ENCODE results near the gene HS2ST1.

Gene HS2ST1

DNA sequence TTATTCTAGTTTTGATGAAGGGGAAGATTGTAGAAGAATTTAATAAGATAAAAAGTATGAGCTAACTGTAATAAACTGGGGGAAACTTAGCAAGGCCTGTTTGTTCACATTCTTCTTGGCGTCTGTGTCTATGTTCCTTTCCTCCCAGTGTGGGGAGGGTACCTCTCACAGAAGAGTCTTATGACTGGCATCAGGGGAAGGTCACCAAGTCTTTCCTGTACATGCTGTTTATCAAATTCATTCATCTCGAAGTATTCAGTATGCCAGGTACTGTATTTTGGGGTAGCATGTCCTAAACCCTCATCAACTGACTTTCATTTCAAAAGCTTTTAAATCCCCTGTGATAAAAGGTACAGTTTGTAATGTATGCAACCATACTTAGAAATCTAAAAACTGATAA is 78.4 kb downstream of the HS2ST1 start:
- no peak for TF ChIP-seq CTCF (IDR thresholded peaks at IDR 0.05; ENCODE audit: insufficient read depth, low read depth, low read length, missing control alignments)
- no peak for DNase-seq (ENCODE audit: low read depth)
- no peak overlapping the region for H3K4me3 ChIP-seq (ENCODE audit: low read depth, low read length)

DNA sequence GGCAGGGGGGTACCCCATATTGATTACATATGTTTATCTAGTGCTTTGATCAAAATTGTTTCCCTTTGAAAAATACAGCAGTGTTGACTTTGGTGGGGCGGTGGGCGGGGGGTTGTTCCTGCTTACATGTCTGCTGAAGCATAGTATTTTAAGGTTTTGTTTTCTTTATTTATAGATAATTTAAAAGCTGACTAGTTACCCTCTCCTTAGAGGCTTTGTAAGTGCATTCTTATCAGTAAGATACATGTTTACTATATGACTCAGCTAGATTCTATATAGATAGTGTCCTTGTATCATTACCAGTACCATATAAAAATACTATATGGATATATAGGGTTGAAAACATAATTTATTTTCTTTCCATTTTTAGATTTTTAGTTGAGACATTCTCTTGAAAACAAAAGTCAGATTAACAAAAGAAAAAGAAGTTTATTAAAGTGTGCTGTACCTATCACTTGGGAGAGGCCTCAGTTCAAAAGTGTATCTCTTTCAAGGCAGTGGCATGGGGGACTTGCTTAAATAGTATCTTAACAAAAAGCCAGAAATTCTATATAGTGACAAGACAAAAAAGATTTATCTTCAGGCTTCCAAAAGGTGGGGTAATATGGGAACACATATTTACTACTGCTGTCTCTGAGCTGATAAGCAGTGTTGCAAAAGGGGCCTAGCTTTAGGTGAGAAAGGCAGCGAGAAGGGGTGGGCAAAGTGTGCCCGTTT is 79.0 kb downstream of the HS2ST1 start:
- TF ChIP-seq CTCF (IDR thresholded peaks at IDR 0.05; ENCODE audit: insufficient read depth, low read depth, low read length, missing control alignments), result no peak
- no peak for DNase-seq (ENCODE audit: low read depth)
- no peak overlapping the region for H3K4me3 ChIP-seq (ENCODE audit: low read depth, low read length)

- TF ChIP-seq CTCF (IDR thresholded peaks at IDR 0.05; ENCODE audit: insufficient read depth, low read depth, low read length, missing control alignments), result no peak
- no peak overlapping the region for H3K4me3 ChIP-seq (ENCODE audit: low read depth, low read length)
- no peak for DNase-seq (ENCODE audit: low read depth)
Measured at GRCh38 chr1:86994061-86994460, 79.6 kb downstream of the HS2ST1 start.

- no peak for DNase-seq (ENCODE audit: low read depth)
- H3K4me3 ChIP-seq (ENCODE audit: low read depth, low read length), result no peak overlapping the region
- TF ChIP-seq CTCF (IDR thresholded peaks at IDR 0.05; ENCODE audit: insufficient read depth, low read depth, low read length, missing control alignments), result no peak
Measured at GRCh38 chr1:86997538-86997937, 83.1 kb downstream of the HS2ST1 start.

DNA sequence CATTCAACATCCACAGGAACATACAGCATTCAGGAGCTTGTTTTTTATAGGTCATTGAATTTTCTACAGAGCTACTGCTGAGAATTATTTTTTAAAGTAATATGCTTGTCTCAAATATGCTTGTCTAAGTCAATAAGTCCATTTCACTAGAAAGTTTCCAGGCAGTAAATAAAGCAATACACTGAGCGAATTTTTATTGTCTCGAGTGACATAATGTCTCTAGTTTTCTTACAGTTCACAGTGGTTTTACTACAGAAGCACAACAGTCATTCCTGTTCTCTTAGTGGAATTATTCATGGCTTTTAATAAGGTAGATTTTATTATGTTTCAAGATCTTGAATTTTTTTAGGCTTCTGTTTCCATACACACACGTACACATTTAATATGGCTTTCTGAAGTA is 83.8 kb downstream of the HS2ST1 start:
- no peak for TF ChIP-seq CTCF (IDR thresholded peaks at IDR 0.05; ENCODE audit: insufficient read depth, low read depth, low read length, missing control alignments)
- DNase-seq (ENCODE audit: low read depth), result no peak
- H3K4me3 ChIP-seq (ENCODE audit: low read depth, low read length), result no peak overlapping the region

GRCh38 chr1:86998727-86999126 is 84.3 kb downstream of the HS2ST1 start:
- DNase-seq (ENCODE audit: low read depth), result no peak
- no peak for TF ChIP-seq CTCF (IDR thresholded peaks at IDR 0.05; ENCODE audit: insufficient read depth, low read depth, low read length, missing control alignments)
- no peak overlapping the region for H3K4me3 ChIP-seq (ENCODE audit: low read depth, low read length)

GRCh38 chr1:87000460-87000859 is 86.0 kb downstream of the HS2ST1 start:
- no peak for DNase-seq (ENCODE audit: low read depth)
- no peak overlapping the region for H3K4me3 ChIP-seq (ENCODE audit: low read depth, low read length)
- no peak for TF ChIP-seq CTCF (IDR thresholded peaks at IDR 0.05; ENCODE audit: insufficient read depth, low read depth, low read length, missing control alignments)
